Measurements from ENCODE around the gene ETV4. TPM values are rescaled to one million over a fixed set of nuclear protein-coding genes. Genes with fewer than 3 reads are reported as not detected.

Gene ETV4
- total RNA-seq, 1 donor from 2014 or later = not detected

- peaks cover 7% of the 10 kb centered on the region for H3K27me3 Mint-ChIP-seq (ENCODE audit: unreplicated experiment)
- H3K4me1 Mint-ChIP-seq (ENCODE audit: low read depth, unreplicated experiment) = peaks cover 14% of the 10 kb centered on the region
- H3K36me3 Mint-ChIP-seq (ENCODE audit: unreplicated experiment) = no peaks in the 10 kb centered on the region
- peaks cover 3% of the 10 kb centered on the region for H3K9me3 Mint-ChIP-seq (ENCODE audit: unreplicated experiment)
- H3K27ac Mint-ChIP-seq (ENCODE audit: unreplicated experiment) = no peak overlapping the region
- no peak overlapping the region for H3K4me3 Mint-ChIP-seq (ENCODE audit: unreplicated experiment)
- peak; percentile 7 for DNase-seq
- no peak for TF ChIP-seq CTCF (IDR thresholded peaks at IDR 0.05; ENCODE audit: partially characterized antibody, unreplicated experiment)
Measured at GRCh38 chr17:43536236-43536992, 9.7 kb downstream of the ETV4 start.

GRCh38 chr17:43534909-43535308, 11.2 kb downstream of the ETV4 start:
- DNase-seq = no peak
- no peak overlapping the region for H3K27ac Mint-ChIP-seq (ENCODE audit: unreplicated experiment)
- no peaks in the 10 kb centered on the region for H3K36me3 Mint-ChIP-seq (ENCODE audit: unreplicated experiment)
- peaks cover 7% of the 10 kb centered on the region for H3K27me3 Mint-ChIP-seq (ENCODE audit: unreplicated experiment)
- H3K4me3 Mint-ChIP-seq (ENCODE audit: unreplicated experiment) = no peak overlapping the region
- H3K9me3 Mint-ChIP-seq (ENCODE audit: unreplicated experiment) = peaks cover 3% of the 10 kb centered on the region
- peaks cover 10% of the 10 kb centered on the region for H3K4me1 Mint-ChIP-seq (ENCODE audit: low read depth, unreplicated experiment)
- TF ChIP-seq CTCF (IDR thresholded peaks at IDR 0.05; ENCODE audit: partially characterized antibody, unreplicated experiment) = no peak

GRCh38 chr17:43533699-43534098, 12.4 kb downstream of the ETV4 start:
- no peak for DNase-seq
- Mint-ChIP-seq H3K9me3 (ENCODE audit: unreplicated experiment) (peaks cover 3% of the 10 kb centered on the region), H3K27me3 (ENCODE audit: unreplicated experiment) (peaks cover 7% of the 10 kb centered on the region), H3K4me1 (ENCODE audit: low read depth, unreplicated experiment) (peaks cover 16% of the 10 kb centered on the region), H3K4me3 (ENCODE audit: unreplicated experiment) (no peak overlapping the region), H3K36me3 (ENCODE audit: unreplicated experiment) (no peaks in the 10 kb centered on the region), H3K27ac (ENCODE audit: unreplicated experiment) (no peak overlapping the region)
- TF ChIP-seq CTCF (IDR thresholded peaks at IDR 0.05; ENCODE audit: partially characterized antibody, unreplicated experiment) = no peak

GRCh38 chr17:43532581-43532980, 13.6 kb downstream of the ETV4 start:
- Mint-ChIP-seq H3K4me1 (ENCODE audit: low read depth, unreplicated experiment) (peaks cover 16% of the 10 kb centered on the region), H3K36me3 (ENCODE audit: unreplicated experiment) (no peaks in the 10 kb centered on the region)

More at GRCh38 chr17:43532581-43532980, 13.6 kb downstream of the ETV4 start:
- no peak for TF ChIP-seq CTCF (IDR thresholded peaks at IDR 0.05; ENCODE audit: partially characterized antibody, unreplicated experiment)
- Mint-ChIP-seq H3K27ac (ENCODE audit: unreplicated experiment) (no peak overlapping the region), H3K4me3 (ENCODE audit: unreplicated experiment) (no peak overlapping the region), H3K9me3 (ENCODE audit: unreplicated experiment) (peaks cover 3% of the 10 kb centered on the region), H3K27me3 (ENCODE audit: unreplicated experiment) (peaks cover 7% of the 10 kb centered on the region)
- no peak for DNase-seq

Measured in glutamatergic neuron (in vitro differentiated cells).